Ectodermal cell (in vitro differentiated cells): ENCODE results near the gene PDE11A.
A peak's percentile ranks its signal among the peaks of the same experiment; 100 is the strongest.

Experiments used
- H3K27ac ChIP-seq: 2 replicates; pipeline ENCODE4 v1.7.0; 2013; ENCODE audit warnings: mild to moderate bottlenecking, low read depth, low read length; ENCODE audit not compliant: insufficient read depth, poor library complexity, severe bottlenecking
- H3K27me3 ChIP-seq: 2 replicates; pipeline ENCODE4 v1.7.0; 2013; ENCODE audit warnings: mild to moderate bottlenecking, low read length; ENCODE audit not compliant: insufficient read depth, control insufficient read depth, poor library complexity, severe bottlenecking
- H3K36me3 ChIP-seq: one replicate; pipeline ENCODE4 v1.7.0; 2013; ENCODE audit warnings: low read length; ENCODE audit not compliant: control insufficient read depth, insufficient read depth
- H3K4me1 ChIP-seq: one replicate; pipeline ENCODE4 v1.7.0; 2013; ENCODE audit warnings: low read length; ENCODE audit not compliant: control insufficient read depth, insufficient read depth
- H3K4me3 ChIP-seq: 2 replicates; pipeline ENCODE4 v1.7.0; 2013; ENCODE audit warnings: low read depth, low read length, control low read depth; ENCODE audit not compliant: insufficient read depth
- H3K9me3 ChIP-seq: 2 replicates; pipeline ENCODE4 v1.7.0; 2013; ENCODE audit warnings: mild to moderate bottlenecking, low read length, moderate library complexity; ENCODE audit not compliant: control insufficient read depth
- WGBS, 2 experiments: methylation state at CpG; one replicate each; pipeline ENCODE4 v1.1.7; 2013; ENCODE audit warnings: missing lambda C conversion rate in 2 of 2; 5-methylcytosine and 5-hydroxymethylcytosine counted together

The PDE11A gene

DNA sequence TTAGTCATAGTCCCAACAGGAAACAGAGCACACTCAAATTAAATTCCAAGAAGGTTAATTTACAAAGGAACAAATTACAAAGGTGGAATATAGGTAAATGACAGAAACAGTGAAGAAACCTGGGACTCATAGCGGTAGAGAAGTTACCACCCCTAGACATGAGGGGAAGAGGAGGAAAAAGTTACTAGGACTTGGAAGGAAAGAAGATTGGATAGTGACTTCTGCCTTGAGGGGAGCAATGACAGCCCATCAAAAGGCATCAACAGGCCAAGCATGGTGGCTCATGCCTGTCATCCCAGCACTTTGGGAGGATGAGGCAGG is 2.4 kb upstream of the PDE11A start:
- 89 to 94% methylated on average over 1 of the region's 1 CpG for WGBS, 2 experiments
- Histone ChIP-seq H3K9me3 (no peaks in the 10 kb centered on the region), H3K27me3 (peaks cover 23% of the 10 kb centered on the region), H3K4me3 (no peak overlapping the region), H3K4me1 (peaks cover 3% of the 10 kb centered on the region), H3K36me3 (no peaks in the 10 kb centered on the region), H3K27ac (no peak overlapping the region)

DNA sequence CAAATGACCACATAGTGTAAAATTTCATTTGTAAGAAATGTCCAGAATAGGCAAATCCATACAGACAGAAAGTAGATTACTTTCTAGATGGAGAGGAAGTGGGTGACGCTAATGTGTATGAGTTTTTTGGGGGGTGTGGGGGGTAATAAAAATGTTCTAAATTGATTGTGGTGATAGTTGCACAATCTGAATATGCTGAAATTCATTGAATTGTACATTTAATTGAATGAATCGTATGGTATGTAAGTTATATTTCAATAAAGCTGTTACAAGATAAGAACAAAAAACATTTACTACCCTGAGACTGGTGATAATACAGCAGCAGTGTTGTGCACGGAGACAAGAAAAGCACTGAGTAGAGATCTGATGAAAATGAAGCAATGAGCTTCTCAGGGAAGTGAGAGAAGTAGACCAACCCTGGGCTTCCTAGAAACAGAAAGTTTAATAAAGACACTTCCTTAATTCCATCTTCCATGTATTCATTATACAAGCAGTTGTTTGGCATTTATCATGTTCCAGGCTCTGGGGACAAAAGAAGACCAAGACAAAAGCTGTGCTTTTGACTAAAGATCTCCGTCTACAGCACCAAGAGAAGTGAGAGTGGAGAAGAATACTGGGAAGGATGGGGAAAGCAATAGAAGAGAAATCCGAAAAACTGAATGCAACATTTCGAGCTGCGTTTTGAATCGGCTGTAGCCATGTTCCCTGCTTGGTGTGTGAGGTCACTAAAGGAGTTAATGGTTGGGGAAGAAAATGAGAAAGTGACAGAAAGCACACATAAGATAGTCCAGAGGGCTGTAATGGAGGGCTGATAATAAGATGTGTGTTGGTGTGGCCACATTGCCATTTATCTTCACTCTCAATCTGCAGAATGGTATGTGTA is 1.8 kb upstream of the PDE11A start:
- peaks cover 3% of the 10 kb centered on the region for H3K4me1 ChIP-seq
- H3K27ac ChIP-seq = no peak overlapping the region
- no peak overlapping the region for H3K4me3 ChIP-seq
- H3K9me3 ChIP-seq = no peaks in the 10 kb centered on the region
- H3K27me3 ChIP-seq = peaks cover 23% of the 10 kb centered on the region
- 92% methylated on average over 7 to 8 of the region's 8 CpGs for WGBS, 2 experiments
- H3K36me3 ChIP-seq = no peaks in the 10 kb centered on the region

DNA sequence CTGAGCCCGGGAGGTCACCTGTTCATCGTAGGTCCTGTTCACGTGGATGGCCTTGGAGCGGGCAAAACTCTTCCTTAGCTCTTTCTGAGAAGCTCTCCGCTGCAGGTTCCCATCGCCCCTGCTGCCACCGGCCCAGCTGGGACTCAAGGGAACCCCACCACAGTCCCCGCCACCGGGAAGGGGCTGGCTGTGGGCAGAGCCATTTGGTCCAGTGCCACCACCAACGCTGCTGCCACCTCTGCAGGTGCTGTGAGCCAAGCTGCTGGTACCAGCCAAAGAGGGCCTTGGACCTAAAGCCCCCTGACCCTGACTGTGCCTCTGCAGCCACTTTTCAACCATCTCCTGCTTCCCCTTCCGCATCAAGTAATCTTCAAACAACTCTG is 586 bp downstream of the PDE11A start:
- Histone ChIP-seq H3K4me3 (peak overlapping the region; percentile 60), H3K36me3 (no peaks in the 10 kb centered on the region), H3K27me3 (peaks cover 23% of the 10 kb centered on the region), H3K27ac (no peak overlapping the region), H3K9me3 (no peaks in the 10 kb centered on the region), H3K4me1 (peaks cover 3% of the 10 kb centered on the region)
- WGBS, 2 experiments = 92 to 94% methylated on average over 11 of the region's 11 CpGs

DNA sequence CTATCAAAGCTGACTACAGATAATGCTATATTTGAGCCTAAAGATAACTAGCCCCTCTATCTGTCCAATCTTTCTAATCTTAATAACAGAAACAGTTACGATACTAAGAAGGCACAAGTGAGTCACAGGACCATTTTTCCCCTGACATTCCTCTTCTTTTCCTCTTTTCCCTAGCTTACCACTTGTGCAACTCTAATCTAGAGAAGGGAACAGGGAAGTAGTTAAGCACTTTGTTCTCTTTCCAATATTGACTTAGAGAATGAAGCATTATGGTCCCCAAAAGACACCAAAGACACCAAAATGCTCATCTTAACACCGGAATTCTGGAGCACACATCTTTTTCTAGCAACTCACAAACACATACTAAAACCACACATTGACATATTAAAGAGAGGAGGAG is 1.8 kb downstream of the PDE11A start:
- Histone ChIP-seq H3K4me3 (no peak overlapping the region), H3K27me3 (peaks cover 23% of the 10 kb centered on the region), H3K4me1 (peaks cover 3% of the 10 kb centered on the region), H3K27ac (no peak overlapping the region), H3K36me3 (no peaks in the 10 kb centered on the region), H3K9me3 (no peaks in the 10 kb centered on the region)
- 58 to 80% methylated on average over 2 of the region's 2 CpGs for WGBS, 2 experiments

DNA sequence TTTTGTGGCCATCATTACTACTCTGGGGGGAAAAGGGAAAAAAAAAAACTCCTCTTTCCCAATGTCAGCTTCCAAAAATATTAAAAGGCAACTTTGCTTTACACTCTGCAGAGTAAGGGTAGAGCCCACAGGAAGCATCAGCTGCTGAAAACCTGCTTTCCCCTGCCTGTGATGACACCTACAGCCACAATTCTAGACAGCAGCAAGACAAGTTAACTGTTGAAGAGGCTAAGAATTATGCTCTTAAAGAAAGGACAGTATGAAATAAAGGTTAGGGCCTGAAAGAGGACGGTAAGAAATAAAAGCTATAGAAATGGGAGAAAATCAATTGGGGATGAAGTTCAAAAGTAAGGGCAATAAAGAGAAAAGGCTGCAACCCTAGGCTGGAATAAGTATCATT is 3.0 kb downstream of the PDE11A start:
- no peak overlapping the region for H3K4me3 ChIP-seq
- no peaks in the 10 kb centered on the region for H3K36me3 ChIP-seq
- H3K4me1 ChIP-seq = peaks cover 3% of the 10 kb centered on the region
- peaks cover 23% of the 10 kb centered on the region for H3K27me3 ChIP-seq
- H3K27ac ChIP-seq = no peak overlapping the region
- no peaks in the 10 kb centered on the region for H3K9me3 ChIP-seq
- 71 to 77% methylated on average over 1 of the region's 1 CpG for whole genome bisulfite sequencing, 2 experiments

DNA sequence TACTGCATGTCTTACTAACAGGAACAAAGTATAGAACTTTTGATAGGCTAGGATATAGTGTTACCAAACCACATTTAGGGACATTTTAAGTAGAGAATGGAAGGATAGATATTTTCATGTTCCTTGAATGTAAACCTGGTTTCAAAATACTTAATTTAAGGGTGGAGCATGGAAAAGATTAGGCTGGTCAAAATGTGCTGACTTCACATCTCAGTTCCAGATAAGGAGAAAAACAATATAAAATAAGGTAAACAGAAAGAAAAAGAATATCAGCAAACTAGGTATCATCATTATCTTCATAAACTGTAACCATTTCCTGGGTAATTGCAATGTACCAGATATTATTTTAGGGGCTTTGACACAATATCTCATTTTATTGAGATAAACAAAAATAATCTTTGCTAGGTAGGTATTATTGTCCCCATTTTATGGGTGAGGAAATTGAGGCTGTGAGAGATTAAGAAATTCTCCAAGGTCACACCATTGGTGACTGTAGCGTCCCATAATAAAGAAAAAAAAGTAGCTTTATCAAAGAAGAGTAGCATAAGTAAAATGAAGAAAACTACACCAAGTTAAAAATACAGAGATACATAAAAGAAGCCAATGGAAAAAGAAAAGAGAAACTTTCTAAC is 3.6 kb downstream of the PDE11A start:
- Histone ChIP-seq H3K27me3 (peaks cover 23% of the 10 kb centered on the region), H3K4me1 (peaks cover 3% of the 10 kb centered on the region), H3K4me3 (no peak overlapping the region), H3K36me3 (no peaks in the 10 kb centered on the region), H3K9me3 (no peaks in the 10 kb centered on the region), H3K27ac (no peak overlapping the region)
- 83% methylated on average over 1 of the region's 1 CpG; no CpG with 5 or more reads in 1 of the 2 experiments for WGBS, 2 experiments

DNA sequence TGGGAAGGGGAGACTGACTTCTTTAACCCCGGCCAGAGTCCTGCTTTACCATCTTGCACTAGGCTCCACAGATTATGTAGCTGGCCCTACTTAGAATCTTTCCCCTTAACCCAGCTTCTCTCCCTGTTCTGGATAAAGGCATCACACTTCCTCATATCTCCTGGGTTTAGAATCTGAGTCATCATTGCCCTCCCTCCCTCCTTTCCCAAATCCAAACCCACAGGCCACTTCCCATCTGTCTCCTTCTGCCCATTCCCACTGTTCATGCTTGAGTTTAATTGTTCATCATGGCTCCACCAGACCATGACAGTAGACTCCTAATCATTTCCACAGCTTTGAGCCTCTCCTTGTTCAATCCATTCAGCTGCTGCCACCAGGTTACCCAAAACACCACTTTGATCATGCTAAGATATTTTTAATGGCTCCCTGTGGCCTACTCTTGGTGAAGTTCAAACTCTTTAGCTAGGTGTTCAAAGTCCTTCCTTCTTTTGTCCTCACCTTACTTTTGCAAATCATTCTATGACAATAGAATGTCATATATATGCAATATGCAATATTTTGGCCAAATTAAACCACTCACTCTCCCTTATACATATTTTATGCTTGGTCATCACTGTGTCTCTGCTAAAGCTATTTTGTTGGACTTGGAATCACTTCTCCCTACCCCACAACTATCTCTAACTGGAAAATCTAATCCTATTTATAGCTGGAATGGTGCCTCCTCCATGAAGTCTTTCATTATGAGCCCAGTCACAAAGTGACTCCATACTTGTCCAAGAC is 5.5 kb downstream of the PDE11A start:
- H3K4me3 ChIP-seq = no peak overlapping the region
- peaks cover 18% of the 10 kb centered on the region for H3K27me3 ChIP-seq
- 89 to 100% methylated on average over 1 of the region's 1 CpG for WGBS, 2 experiments
- no peaks in the 10 kb centered on the region for H3K4me1 ChIP-seq
- no peaks in the 10 kb centered on the region for H3K9me3 ChIP-seq
- no peak overlapping the region for H3K27ac ChIP-seq
- no peaks in the 10 kb centered on the region for H3K36me3 ChIP-seq

DNA sequence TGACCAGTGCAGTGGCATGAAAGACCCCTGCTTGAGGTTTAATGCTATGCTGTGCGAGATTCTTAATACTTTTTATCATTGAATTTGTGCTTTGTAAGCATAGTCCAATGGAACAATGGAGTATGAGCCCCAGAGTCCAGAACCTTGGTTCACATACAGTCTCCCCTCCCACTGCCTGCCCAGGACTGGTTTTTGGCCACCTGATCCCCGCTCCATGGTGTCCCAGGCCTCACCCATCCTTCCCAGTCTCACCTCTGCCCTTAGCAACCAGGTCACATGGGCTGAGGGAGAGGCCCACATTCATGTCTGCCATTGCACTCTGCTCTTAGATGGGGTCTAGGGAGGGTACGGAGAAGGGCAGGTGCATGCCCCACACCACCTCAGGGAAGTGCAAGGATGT is 6.3 kb downstream of the PDE11A start:
- H3K27me3 ChIP-seq = peaks cover 11% of the 10 kb centered on the region
- no peak overlapping the region for H3K4me3 ChIP-seq
- 87 to 93% methylated on average over 3 of the region's 3 CpGs for WGBS, 2 experiments
- H3K9me3 ChIP-seq = no peaks in the 10 kb centered on the region
- no peaks in the 10 kb centered on the region for H3K4me1 ChIP-seq
- H3K36me3 ChIP-seq = no peaks in the 10 kb centered on the region
- no peak overlapping the region for H3K27ac ChIP-seq

DNA sequence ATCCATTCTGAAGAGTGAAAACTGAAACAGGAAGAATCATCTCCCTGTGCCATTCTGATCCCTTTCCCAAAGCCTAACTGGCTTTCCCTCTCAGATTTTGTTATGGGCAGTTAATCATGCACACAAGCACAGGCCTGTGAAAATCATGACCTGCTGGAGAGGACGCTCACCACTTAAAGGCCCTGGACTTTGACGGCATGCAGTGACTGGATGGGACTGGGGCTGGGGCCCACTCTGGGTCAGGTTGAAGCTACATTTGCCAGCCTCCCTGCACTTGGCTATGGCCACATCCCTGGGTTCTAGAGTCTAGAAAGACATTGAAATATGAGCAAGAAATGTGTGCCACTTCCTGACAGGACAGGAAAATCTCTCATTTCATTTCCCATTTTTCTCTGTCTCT is 12.9 kb downstream of the PDE11A start:
- WGBS, 2 experiments = 91 to 96% methylated on average over 2 of the region's 2 CpGs
- H3K27ac ChIP-seq = no peak overlapping the region
- H3K4me3 ChIP-seq = no peak overlapping the region
- H3K27me3 ChIP-seq = no peaks in the 10 kb centered on the region
- H3K36me3 ChIP-seq = no peaks in the 10 kb centered on the region
- no peaks in the 10 kb centered on the region for H3K4me1 ChIP-seq
- H3K9me3 ChIP-seq = no peaks in the 10 kb centered on the region

DNA sequence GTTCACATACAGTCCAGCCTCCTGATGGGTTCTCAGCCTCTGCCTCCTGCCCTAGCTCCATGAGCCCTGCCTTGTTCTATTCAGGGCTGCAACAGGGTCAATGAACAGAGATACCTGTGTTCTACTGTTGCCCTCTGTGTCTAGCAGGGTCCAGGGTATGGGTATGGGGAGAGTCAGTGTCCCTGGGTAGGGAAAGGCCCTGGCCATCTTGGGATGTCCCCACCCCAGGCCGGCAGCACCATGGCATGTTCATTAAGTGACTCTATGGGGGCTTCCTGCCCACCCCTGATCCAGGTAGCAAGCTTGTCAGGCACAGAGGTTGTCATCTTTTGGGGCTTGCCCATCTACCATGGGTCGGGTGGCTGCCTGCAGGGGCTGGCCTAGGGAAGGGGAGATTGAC is 13.5 kb downstream of the PDE11A start:
- no peaks in the 10 kb centered on the region for H3K27me3 ChIP-seq
- H3K9me3 ChIP-seq = no peaks in the 10 kb centered on the region
- no peaks in the 10 kb centered on the region for H3K4me1 ChIP-seq
- no peaks in the 10 kb centered on the region for H3K36me3 ChIP-seq
- H3K27ac ChIP-seq = no peak overlapping the region
- H3K4me3 ChIP-seq = no peak overlapping the region
- WGBS, 2 experiments = 86 to 90% methylated on average over 2 of the region's 2 CpGs
